GM11168 (cell line): ENCODE results near the gene BMP7.
"Not testable (repeated sequence)": the region's sequence is repeated elsewhere in the genome, so short reads cannot be mapped to it uniquely, and the experiment has no call there.

Experiments used
- in situ Hi-C: fragments of 300-500 bp; cut with MboI; formaldehyde crosslinking; loops from one replicate; pipeline ENCODE4 v1.12.0; 2022; ENCODE audit warnings: low sequenced_read_pairs; ENCODE audit not compliant: unreplicated experiment

BMP7 gene

DNA sequence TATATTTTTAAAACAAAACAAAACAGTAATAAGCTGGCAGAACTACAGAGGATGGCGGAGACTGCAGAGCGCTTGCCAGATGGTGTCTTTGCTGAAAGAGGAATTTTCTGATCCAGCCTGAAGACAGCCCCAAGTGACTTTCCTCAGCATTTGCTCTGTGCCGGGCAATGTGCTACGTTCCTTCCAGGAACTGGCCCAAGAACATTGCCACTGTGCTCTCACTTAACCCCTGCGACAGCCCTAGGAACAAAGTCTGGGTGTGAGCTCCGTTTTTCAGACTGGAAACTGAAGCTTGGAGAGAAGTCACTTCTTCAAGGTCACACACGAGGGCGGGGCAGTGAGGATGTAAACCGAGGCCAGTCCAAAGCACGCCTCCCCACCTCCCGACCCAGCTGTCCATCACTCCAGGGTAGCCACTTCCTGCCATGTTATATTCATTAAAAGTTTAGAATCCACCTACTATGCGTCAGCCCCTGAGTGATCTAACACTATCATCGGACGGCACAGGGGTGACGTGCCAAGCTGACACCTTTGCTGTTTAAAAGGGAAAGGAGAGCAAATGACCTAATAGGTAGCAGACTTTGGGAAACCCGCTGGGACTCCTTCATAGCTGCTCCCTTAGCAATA is 22.3 kb upstream of the BMP7 start:
- in situ Hi-C loops = no loop called here

DNA sequence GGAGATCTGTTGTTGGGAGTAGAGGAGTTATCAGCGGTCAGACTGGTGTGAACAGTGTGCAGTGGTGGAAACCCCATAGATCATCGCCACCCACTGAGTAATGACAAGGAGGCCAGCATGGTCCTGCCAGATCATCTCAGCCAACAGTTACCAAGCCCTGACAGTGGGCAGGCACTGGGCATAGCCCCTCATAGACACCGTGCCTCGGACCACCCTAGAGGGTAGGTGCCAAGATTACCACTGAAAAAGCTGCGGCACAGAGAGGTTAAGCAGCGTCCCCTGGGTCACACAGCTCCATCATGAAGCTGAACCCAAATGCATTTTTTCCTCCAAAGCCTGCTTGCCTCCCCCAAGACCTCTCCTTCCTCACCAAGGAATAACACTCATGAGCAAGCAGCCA is 21.5 kb upstream of the BMP7 start:
- in situ Hi-C loops = no loop called here

- in situ Hi-C loops = no loop called here
Measured at GRCh38 chr20:57287007-57287880, 20.8 kb upstream of the BMP7 start.

DNA sequence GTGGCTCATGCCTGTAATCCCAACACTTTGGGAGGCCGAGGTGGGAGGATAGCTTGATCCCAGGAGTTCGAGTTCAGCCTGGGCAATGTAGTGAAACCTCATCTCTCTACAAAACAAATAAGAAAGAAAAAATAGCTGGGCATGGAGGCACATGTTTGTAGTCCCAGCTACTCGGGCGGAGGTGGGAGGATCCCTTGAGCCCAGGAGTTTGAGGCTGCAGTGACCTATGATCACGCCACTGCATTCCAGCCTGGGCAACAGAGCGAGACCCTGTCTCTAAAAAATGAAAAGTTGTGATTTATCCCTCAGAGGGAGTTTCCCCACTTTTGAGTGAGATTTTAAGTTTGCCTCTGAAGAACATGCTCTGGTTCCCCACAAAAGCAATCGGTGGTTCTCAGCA is 17.4 kb upstream of the BMP7 start:
- in situ Hi-C loops = no loop called here

DNA sequence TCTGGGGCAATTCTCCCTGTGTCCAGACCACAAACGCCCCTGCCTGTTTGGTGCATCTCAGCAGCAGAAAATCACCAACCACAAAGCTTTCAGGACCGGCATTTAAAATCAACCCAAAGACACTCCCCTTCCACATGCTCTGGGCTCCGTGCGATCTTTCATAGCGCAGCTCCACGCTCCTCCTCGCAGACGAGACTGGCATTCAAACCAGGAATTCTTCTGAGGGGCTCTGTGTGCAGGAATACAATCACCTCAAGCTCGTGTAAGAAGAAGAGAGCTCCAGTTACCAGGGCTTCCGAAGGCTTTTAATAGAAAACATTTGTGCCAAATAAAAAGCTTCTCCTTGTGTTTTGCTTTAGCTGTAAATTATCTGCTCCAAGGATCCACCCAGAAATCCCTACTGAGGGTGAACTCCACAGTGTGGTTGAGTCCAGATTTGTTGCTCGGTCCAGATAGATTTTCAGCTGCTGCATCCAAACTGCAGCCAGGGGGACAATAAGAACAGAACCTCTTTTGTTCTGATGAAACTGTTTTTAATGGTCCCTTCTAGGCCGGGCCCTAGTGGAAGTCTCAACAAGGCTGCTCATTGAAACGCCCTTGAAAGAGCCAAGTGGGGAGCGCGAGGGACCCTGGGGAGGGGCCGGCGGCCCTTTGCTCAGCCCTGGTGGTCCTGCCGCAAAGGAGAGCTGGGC is 16.4 kb upstream of the BMP7 start:
- in situ Hi-C loops = no loop called here

GRCh38 chr20:57281900-57282299 is 15.5 kb upstream of the BMP7 start:
- in situ Hi-C loops = no loop called here

DNA sequence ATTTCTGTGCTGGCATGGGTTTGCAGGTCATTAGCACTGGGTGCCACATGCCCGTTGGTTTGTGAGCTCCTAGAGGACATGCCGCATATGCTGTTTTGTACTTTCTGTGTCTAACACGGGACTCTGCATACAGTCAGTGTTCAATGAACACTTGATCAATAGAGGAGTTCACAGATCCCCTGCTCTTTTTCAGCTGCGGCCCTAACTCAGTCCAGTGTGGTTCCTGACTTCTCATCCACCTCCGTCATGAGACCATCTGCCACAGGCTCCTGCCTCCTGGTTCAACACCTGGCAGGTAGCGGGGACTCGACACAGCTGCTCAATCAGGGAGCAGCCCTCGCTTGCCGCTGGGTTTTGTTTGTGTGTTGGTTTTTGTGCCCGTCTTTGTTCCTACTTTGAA is 13.8 kb upstream of the BMP7 start:
- in situ Hi-C loops = no loop called here

- in situ Hi-C loops = not testable (repeated sequence)
Measured at GRCh38 chr20:57279548-57279947, 13.1 kb upstream of the BMP7 start.

GRCh38 chr20:57278457-57278856 is 12.0 kb upstream of the BMP7 start:
- in situ Hi-C loops = no loop called here

GRCh38 chr20:57277398-57278105 is 11.1 kb upstream of the BMP7 start:
- in situ Hi-C loops = no loop called here

GRCh38 chr20:57276221-57276620 is 9.8 kb upstream of the BMP7 start:
- in situ Hi-C loops = no loop called here

- in situ Hi-C loops = no loop called here
Measured at GRCh38 chr20:57275813-57276212, 9.4 kb upstream of the BMP7 start.

GRCh38 chr20:57275334-57275733 is 8.9 kb upstream of the BMP7 start:
- in situ Hi-C loops = no loop called here

DNA sequence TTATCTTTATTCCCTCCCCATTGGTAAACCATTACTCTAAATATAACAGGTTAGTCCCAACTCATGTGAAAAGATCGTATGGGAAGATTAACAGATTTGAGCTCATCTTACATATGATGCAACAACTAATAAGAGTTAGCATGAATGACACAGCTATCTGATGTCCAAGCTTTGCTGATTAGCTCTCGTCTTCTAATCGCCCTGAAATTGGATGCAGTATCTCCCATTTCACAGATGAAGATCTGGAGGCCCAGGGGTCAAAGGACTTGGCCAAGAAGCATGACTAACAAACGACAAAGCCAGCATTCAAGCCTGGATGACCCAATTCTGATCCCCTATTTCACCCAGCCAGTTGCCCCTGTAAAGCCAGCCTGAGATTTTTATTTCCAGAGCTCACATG is 8.4 kb upstream of the BMP7 start:
- in situ Hi-C loops = no loop called here

- in situ Hi-C loops = no loop called here
Measured at GRCh38 chr20:57274299-57274698, 7.9 kb upstream of the BMP7 start.

DNA sequence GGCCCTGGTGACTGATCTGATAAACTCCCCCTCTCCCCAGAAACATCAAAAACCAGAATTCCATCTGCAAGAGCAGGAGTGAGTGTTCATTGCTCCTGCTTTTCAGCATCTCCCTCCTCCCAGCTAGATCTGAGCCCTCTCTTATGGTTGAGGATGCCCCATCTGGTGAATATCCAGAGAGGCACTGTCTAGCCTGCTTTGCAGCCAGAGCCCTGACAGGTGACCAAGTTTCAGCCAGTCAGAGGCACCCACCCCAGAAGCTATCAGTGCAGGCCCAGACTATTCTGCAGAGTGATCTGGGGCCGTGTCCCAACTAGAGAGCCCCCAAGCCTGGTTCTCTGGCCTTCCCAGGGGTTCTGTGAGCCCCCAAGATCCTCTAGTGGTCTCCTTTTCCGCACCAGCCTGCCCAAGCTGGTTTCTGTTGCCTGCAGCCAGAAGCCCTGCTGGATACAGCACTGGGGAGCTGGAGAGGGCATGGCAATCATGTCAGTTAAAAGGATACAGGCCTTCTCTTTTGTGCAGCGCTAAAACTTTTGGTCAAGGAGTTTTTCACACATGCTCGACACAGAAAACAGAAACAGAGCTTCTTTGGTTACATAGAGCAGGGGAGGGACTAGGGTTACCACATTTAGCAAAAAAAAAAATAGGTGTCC is 6.6 kb upstream of the BMP7 start:
- in situ Hi-C loops = no loop called here

GRCh38 chr20:57270204-57270984 is 4.0 kb upstream of the BMP7 start:
- in situ Hi-C loops = no loop called here

DNA sequence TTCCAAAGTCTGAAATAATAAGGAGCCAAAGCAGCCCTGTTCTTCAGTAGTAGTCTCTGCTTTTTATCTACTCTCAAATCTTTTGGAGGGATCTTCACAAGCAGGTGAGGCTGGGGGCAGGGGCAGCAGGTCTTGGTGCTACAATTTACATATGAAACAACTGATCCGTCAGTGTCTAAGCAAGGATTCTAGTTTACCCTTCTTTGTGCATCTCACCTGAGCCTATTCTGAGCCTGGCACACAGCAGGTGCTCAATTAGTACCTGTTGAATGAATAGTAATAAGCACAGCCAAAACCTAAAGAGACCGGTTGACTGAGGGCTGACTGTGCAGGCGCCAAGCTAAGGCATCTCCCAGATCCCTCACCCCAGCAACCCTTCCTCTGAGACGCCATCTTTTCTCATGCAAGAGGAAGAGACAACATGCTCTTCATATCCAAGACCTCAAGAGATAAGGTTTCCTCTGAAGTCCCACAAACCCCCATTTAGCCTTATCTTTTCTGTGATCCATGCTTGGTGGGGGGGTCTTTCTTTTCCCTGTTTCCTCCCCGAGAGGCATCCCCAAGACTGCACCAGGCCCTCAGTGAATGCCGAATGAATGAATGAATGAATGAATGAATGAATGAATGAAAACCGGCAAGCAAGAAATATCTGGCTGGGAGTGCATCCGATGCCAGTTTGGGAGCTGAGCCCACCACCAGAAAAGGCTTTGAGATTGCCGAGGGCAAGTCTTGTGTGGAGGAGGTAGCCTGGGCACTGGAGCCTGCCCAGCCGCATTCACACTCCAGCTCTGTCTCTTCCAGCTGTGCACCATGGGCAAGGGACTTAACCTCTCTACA is 2.9 kb upstream of the BMP7 start:
- in situ Hi-C loops = no loop called here
